ENCODE data around the gene FXYD3.

Gene FXYD3

GRCh38 chr19:35106898-35107541 lies 8.6 kb upstream of the FXYD3 start:
- DNase-seq (ENCODE audit: low spot score), result no peak

- DNase-seq (ENCODE audit: low spot score), result peak; percentile 95
These were observed 8.1 kb upstream of the FXYD3 start for GRCh38 chr19:35107545-35107944.

DNA sequence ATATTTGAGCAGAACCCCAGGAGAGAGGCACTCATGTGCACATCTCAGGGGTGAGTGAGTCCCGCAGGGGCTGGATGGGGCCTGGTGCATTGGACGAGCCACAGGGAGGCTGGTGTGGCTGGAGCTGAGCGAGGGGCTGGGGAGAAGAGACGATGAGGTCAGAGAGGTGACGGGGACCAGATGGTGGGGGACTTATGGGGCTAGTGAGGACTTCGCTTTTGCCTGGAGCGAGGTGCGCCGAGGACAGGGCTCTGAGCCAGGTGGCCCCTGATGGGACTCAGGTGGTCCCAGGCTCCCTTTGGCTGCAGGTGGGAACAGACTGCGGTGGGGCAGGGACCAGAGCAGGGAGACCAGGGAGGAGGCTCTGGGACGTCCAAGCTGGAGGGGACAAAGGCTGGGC lies 6.9 kb upstream of the FXYD3 start:
- no peak for DNase-seq (ENCODE audit: low spot score)

GRCh38 chr19:35109395-35110112 lies 6.1 kb upstream of the FXYD3 start:
- peak; percentile 78 for DNase-seq (ENCODE audit: low spot score)

DNA sequence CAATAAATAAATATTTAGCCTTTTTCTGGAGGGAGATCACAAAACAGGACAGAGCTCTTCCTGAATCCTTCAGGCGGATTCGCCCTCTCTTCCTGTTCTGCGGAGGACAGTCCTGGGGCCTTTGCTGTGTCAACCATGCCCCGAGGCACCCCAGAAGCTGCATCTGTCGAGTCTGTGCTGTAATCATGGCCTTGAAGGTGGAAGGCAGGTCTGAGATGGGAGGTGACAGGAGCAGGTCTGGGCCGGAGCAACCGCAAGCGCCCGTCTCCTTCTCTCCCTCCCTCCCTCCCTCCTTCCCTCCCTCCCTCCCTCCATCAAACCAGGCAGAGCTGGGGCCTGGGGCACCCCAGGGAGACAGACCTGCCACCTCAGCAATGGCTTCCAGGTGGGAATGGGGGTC lies 4.6 kb upstream of the FXYD3 start:
- DNase-seq (ENCODE audit: low spot score), result no peak

- DNase-seq (ENCODE audit: low spot score), result no peak
These were observed 2.5 kb upstream of the FXYD3 start for GRCh38 chr19:35112995-35113688.

DNA sequence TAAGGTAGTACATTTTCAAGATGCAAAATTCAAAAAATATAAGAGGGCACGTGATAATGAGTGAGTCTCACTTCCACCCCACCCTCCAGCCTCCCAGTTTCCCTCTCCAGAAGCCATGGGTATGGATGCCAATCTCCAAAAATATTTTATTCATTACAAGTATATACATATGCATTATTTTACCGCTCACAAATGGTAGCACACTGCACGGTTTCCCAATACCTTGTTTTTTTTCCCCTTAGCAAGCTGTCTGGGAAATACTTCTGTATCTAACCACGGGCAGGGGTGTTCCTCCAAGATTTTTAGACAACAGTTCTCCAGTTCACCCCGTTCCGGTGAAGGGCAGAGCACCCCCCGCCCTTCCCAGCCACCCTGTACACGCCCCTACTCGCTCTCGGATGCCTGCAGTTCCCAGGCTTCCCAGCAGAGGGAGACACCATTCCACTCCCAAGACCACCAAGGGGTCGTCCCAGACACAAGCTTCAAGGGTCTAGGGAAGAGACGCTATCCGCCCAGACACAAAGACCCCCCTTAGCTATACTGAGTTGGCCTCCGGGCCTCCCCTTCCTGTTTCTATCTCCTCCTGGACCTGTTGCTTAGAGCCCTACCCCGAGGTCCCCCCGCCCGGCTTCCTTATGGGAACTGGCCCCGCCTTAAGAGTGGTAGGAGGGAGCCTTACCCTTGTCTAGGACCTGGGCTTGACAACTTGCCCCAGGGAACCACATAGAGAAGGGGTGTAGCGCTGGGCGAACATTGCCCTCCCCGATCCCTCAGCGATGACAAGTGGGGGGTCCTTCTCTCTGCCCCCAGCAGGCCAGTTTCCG lies 1.1 kb upstream of the FXYD3 start:
- DNase-seq (ENCODE audit: low spot score), result peak; percentile 87

- DNase-seq (ENCODE audit: low spot score), result no peak
These were observed 614 bp downstream of the FXYD3 start for GRCh38 chr19:35116072-35116801.

- DNase-seq (ENCODE audit: low spot score), result no peak
These were observed 1.5 kb downstream of the FXYD3 start for GRCh38 chr19:35117116-35117515.

DNA sequence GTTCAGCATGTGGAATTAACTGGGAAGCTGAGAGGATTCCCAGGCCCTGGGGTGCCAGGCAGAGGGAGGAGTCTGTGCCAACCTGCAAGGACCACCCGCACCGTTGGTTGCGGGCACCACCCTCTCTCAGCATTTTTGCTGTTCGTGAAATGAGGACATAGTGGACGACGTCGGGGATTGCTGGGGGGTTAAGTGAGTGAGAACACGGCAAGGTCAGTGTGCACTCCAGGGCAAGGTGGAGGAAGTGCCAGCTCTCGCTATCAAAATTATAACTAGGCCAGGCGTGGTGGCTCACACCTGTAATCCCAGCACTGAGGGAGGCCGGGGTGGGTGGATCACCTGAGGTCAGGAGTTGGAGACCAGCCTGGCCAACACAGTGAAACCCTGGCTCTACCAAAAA lies 2.2 kb downstream of the FXYD3 start:
- no peak for DNase-seq (ENCODE audit: low spot score)

GRCh38 chr19:35118268-35119020 lies 2.8 kb downstream of the FXYD3 start:
- no peak for DNase-seq (ENCODE audit: low spot score)

- DNase-seq (ENCODE audit: low spot score), result no peak
These were observed 3.5 kb downstream of the FXYD3 start for GRCh38 chr19:35119091-35119490.

DNA sequence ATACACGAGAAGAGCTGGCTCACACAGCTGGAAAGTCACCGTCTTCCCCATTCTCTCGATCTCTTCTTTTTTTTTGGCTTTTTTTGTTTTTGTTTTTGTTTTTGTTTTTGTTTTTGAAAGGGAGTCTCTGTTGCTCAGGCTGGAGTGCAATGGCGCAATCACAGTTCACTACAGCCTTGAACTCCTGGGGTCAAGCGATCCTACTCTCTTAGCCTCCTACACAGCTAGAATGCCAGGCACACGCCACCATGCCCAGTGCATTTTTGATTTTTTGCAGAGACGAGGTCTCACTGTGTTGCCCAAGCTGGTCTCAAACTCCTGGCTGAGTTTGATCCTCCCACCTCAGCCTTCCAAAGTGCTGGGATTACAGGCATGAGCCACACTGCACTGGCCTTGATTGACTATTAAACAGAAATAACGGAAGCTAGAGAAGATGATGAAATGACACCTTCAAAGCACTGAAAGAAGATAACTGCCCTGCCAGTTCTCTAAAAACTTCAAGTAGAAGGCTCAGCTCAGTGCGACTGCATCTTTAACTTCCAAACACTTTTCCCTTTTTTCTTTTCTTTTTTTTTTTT lies 4.0 kb downstream of the FXYD3 start:
- no peak for DNase-seq (ENCODE audit: low spot score)

DNA sequence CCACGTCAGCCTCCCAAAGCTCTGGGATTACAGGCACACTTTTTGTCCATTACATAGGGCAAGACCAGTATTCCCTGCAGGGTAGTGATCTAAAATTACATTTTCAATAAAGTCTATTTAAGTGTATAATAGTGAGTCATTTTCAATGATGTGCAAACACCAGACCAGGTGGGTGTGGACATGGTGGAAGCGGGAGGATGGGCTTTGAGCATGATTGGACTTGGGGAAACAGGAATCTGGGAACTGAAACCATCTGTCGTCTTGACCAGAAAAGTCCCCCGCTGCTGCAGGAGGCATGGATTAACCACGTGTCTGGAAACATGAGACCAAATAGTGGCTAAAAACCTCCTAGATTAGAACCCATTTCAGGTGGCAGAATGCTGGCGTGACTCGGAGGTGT lies 4.9 kb downstream of the FXYD3 start:
- DNase-seq (ENCODE audit: low spot score), result no peak

GRCh38 chr19:35120898-35121297 lies 5.3 kb downstream of the FXYD3 start:
- no peak for DNase-seq (ENCODE audit: low spot score)

- DNase-seq (ENCODE audit: low spot score), result no peak
These were observed 7.3 kb downstream of the FXYD3 start for GRCh38 chr19:35122687-35123551.

- no peak for DNase-seq (ENCODE audit: low spot score)
These were observed 8.0 kb downstream of the FXYD3 start for GRCh38 chr19:35123573-35123972.

GRCh38 chr19:35124098-35125060 lies 8.8 kb downstream of the FXYD3 start:
- peak; percentile 98 for DNase-seq (ENCODE audit: low spot score)
